Epithelial cell of prostate (primary cell): ENCODE measurements around the gene CCRL2.

Experiments used
- DNase-seq: peaks from one replicate; pipeline ENCODE4 v3.0.0-alpha.2; 2011; ENCODE audit warnings: low read depth, low spot score
- H3K27ac ChIP-seq: fragments of 450-650 bp; 2 replicates; pipeline ENCODE4 v1.5.1; 2017; ENCODE audit warnings: mild to moderate bottlenecking

The CCRL2 gene

GRCh38 chr3:46406788-46407611 is at the start of gene CCRL2, which contains the start of gene CCR5AS:
Gene CCRL2 (plus strand): TSS chr3:46407259. CDS start chr3:46408080, 821 bp downstream.
Gene CCR5AS (minus strand): TSS chr3:46407066.
- no peak for DNase-seq
- no peak within 1 kb of the TSS for H3K27ac ChIP-seq

- no peak for DNase-seq
- H3K27ac ChIP-seq, result no peak overlapping the region
These were observed 48.6 kb upstream of the CCRL2 start for GRCh38 chr3:46358466-46358865.

GRCh38 chr3:46359733-46360493 is 47.1 kb upstream of the CCRL2 start:
- no peak overlapping the region for H3K27ac ChIP-seq
- DNase-seq, result no peak

GRCh38 chr3:46360907-46361306 is 46.2 kb upstream of the CCRL2 start:
- DNase-seq, result no peak
- H3K27ac ChIP-seq, result no peak overlapping the region

GRCh38 chr3:46361408-46362283 is 45.4 kb upstream of the CCRL2 start:
- no peak for DNase-seq
- no peak overlapping the region for H3K27ac ChIP-seq

- DNase-seq, result no peak
- no peak overlapping the region for H3K27ac ChIP-seq
These were observed 42.0 kb upstream of the CCRL2 start for GRCh38 chr3:46365041-46365440.

- no peak for DNase-seq
- no peak overlapping the region for H3K27ac ChIP-seq
These were observed 41.1 kb upstream of the CCRL2 start for GRCh38 chr3:46365737-46366524.

- no peak overlapping the region for H3K27ac ChIP-seq
- DNase-seq, result no peak
These were observed 39.2 kb upstream of the CCRL2 start for GRCh38 chr3:46367811-46368210.

- DNase-seq, result no peak
- H3K27ac ChIP-seq, result no peak overlapping the region
These were observed 38.5 kb upstream of the CCRL2 start for GRCh38 chr3:46368569-46368968.

GRCh38 chr3:46369151-46369550 is 37.9 kb upstream of the CCRL2 start:
- no peak overlapping the region for H3K27ac ChIP-seq
- DNase-seq, result no peak

- no peak overlapping the region for H3K27ac ChIP-seq
- DNase-seq, result no peak
These were observed 37.4 kb upstream of the CCRL2 start for GRCh38 chr3:46369675-46370132.

GRCh38 chr3:46370839-46371518 is 36.1 kb upstream of the CCRL2 start, which contains the start of gene CCR5:
Gene CCR5 (plus strand): TSS chr3:46370946. CDS start chr3:46372903, 1,957 bp downstream.
- no peak for DNase-seq
- H3K27ac ChIP-seq, result no peak within 1 kb of the TSS

- H3K27ac ChIP-seq, result no peak overlapping the region
- no peak for DNase-seq
These were observed 35.3 kb upstream of the CCRL2 start for GRCh38 chr3:46371519-46372340.

- H3K27ac ChIP-seq, result no peak overlapping the region
- no peak for DNase-seq
These were observed 34.3 kb upstream of the CCRL2 start for GRCh38 chr3:46372492-46373359.

- H3K27ac ChIP-seq, result no peak overlapping the region
These were observed 32.3 kb upstream of the CCRL2 start for GRCh38 chr3:46374755-46375154.

GRCh38 chr3:46375218-46375617 is 31.8 kb upstream of the CCRL2 start:
- no peak for DNase-seq
- no peak overlapping the region for H3K27ac ChIP-seq

More at GRCh38 chr3:46374755-46375154, 32.3 kb upstream of the CCRL2 start:
- no peak for DNase-seq

GRCh38 chr3:46375814-46376213 is 31.2 kb upstream of the CCRL2 start:
- DNase-seq, result no peak
- H3K27ac ChIP-seq, result no peak overlapping the region
